ENCODE measurements around the gene KCNJ15. TPM values are rescaled to one million over a fixed set of nuclear protein-coding genes. Genes with fewer than 3 reads are reported as not detected.

KCNJ15 gene
- total and polyA plus RNA-seq, 10 of the 15 experiments (the other 5 are each of a cell fraction or from before 2014, with no cell fraction given) = 0.05 to 2.7 (median 0.33) TPM; not detected in 6

DNA sequence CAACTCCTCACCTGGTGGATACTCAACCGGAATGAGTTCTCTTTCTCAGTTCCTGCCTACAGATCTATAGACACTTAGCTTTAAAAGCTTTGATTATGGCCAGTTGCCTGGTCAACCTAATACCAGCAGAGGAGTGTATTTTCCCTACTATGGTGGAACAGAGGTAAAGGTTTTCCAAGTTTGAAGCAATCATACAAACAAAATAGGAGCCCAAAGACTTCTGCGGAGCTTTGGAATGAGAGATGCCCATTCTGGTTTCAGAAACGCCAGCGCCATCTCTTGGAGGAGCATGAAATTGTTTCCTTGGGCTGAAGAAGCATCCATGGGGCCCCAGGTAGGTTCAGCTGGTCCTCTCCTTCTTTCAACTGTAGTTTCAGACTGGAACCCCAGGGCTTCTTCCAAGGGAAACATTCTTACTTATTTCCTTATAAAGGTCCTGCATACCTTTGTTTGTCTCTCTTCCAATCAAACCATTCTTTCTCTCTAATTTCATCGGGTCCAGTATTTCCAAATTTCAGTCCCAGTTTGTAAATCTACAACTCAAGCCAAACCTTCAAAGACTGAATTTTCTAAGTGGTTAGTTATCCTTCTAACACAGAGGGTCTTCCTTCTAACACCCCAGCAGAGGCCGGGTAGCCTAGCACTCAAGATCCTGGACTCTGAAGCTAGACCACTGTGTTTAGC lies 95.9 kb downstream of the KCNJ15 start (continued):
- TF ChIP-seq SPI1 (IDR thresholded peaks at IDR 0.05; ENCODE audit: borderline replicate concordance, insufficient read depth, low read depth, low read length) (peak; percentile 31; the same call in 1 of the 2 replicates), KLF5 (IDR thresholded peaks at IDR 0.05; ENCODE audit: partially characterized antibody) (no peak), PAX8 (IDR thresholded peaks at IDR 0.05) (no peak), CEBPB (IDR thresholded peaks at IDR 0.05; ENCODE audit: borderline replicate concordance in 1 of 2, low read depth in 2 of 2, low read length in 2 of 2) (no peak), BRCA1 (IDR thresholded peaks at IDR 0.05; ENCODE audit: low read depth, low read length) (no peak), IKZF1 (conservative IDR thresholded peaks at IDR 0.05) (no peak), SMAD5 (IDR thresholded peaks at IDR 0.05; ENCODE audit: low read depth) (no peak)
- TF ChIP-seq, protein P1, sequence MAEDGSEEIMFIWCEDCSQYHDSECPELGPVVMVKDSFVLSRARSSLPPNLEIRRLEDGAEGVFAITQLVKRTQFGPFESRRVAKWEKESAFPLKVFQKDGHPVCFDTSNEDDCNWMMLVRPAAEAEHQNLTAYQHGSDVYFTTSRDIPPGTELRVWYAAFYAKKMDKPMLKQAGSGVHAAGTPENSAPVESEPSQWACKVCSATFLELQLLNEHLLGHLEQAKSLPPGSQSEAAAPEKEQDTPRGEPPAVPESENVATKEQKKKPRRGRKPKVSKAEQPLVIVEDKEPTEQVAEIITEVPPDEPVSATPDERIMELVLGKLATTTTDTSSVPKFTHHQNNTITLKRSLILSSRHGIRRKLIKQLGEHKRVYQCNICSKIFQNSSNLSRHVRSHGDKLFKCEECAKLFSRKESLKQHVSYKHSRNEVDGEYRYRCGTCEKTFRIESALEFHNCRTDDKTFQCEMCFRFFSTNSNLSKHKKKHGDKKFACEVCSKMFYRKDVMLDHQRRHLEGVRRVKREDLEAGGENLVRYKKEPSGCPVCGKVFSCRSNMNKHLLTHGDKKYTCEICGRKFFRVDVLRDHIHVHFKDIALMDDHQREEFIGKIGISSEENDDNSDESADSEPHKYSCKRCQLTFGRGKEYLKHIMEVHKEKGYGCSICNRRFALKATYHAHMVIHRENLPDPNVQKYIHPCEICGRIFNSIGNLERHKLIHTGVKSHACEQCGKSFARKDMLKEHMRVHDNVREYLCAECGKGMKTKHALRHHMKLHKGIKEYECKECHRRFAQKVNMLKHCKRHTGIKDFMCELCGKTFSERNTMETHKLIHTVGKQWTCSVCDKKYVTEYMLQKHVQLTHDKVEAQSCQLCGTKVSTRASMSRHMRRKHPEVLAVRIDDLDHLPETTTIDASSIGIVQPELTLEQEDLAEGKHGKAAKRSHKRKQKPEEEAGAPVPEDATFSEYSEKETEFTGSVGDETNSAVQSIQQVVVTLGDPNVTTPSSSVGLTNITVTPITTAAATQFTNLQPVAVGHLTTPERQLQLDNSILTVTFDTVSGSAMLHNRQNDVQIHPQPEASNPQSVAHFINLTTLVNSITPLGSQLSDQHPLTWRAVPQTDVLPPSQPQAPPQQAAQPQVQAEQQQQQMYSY (CRISPR knock-in tag; IDR thresholded peaks at IDR 0.05) = no peak
- TF ChIP-seq, protein P2, sequence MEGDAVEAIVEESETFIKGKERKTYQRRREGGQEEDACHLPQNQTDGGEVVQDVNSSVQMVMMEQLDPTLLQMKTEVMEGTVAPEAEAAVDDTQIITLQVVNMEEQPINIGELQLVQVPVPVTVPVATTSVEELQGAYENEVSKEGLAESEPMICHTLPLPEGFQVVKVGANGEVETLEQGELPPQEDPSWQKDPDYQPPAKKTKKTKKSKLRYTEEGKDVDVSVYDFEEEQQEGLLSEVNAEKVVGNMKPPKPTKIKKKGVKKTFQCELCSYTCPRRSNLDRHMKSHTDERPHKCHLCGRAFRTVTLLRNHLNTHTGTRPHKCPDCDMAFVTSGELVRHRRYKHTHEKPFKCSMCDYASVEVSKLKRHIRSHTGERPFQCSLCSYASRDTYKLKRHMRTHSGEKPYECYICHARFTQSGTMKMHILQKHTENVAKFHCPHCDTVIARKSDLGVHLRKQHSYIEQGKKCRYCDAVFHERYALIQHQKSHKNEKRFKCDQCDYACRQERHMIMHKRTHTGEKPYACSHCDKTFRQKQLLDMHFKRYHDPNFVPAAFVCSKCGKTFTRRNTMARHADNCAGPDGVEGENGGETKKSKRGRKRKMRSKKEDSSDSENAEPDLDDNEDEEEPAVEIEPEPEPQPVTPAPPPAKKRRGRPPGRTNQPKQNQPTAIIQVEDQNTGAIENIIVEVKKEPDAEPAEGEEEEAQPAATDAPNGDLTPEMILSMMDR (IDR thresholded peaks at IDR 0.05 in 2 of 3, conservative IDR thresholded peaks at IDR 0.05 in 1 of 3; ENCODE audit: control insufficient read depth in 2 of 3, extremely low read depth in 1 of 3, insufficient read depth in 1 of 3, low read depth in 3 of 3, low read length in 3 of 3) = peak; percentile 42 to 84 (median 73)
- TF ChIP-seq, protein P3, sequence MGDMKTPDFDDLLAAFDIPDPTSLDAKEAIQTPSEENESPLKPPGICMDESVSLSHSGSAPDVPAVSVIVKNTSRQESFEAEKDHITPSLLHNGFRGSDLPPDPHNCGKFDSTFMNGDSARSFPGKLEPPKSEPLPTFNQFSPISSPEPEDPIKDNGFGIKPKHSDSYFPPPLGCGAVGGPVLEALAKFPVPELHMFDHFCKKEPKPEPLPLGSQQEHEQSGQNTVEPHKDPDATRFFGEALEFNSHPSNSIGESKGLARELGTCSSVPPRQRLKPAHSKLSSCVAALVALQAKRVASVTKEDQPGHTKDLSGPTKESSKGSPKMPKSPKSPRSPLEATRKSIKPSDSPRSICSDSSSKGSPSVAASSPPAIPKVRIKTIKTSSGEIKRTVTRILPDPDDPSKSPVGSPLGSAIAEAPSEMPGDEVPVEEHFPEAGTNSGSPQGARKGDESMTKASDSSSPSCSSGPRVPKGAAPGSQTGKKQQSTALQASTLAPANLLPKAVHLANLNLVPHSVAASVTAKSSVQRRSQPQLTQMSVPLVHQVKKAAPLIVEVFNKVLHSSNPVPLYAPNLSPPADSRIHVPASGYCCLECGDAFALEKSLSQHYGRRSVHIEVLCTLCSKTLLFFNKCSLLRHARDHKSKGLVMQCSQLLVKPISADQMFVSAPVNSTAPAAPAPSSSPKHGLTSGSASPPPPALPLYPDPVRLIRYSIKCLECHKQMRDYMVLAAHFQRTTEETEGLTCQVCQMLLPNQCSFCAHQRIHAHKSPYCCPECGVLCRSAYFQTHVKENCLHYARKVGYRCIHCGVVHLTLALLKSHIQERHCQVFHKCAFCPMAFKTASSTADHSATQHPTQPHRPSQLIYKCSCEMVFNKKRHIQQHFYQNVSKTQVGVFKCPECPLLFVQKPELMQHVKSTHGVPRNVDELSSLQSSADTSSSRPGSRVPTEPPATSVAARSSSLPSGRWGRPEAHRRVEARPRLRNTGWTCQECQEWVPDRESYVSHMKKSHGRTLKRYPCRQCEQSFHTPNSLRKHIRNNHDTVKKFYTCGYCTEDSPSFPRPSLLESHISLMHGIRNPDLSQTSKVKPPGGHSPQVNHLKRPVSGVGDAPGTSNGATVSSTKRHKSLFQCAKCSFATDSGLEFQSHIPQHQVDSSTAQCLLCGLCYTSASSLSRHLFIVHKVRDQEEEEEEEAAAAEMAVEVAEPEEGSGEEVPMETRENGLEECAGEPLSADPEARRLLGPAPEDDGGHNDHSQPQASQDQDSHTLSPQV (IDR thresholded peaks at IDR 0.05) = 0 out of 2 replicates have a peak, but pooled peaks have one; percentile 23
- TF ChIP-seq, protein P4, sequence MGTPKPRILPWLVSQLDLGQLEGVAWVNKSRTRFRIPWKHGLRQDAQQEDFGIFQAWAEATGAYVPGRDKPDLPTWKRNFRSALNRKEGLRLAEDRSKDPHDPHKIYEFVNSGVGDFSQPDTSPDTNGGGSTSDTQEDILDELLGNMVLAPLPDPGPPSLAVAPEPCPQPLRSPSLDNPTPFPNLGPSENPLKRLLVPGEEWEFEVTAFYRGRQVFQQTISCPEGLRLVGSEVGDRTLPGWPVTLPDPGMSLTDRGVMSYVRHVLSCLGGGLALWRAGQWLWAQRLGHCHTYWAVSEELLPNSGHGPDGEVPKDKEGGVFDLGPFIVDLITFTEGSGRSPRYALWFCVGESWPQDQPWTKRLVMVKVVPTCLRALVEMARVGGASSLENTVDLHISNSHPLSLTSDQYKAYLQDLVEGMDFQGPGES (IDR thresholded peaks at IDR 0.05) = no peak
- TF ChIP-seq, protein P5, sequence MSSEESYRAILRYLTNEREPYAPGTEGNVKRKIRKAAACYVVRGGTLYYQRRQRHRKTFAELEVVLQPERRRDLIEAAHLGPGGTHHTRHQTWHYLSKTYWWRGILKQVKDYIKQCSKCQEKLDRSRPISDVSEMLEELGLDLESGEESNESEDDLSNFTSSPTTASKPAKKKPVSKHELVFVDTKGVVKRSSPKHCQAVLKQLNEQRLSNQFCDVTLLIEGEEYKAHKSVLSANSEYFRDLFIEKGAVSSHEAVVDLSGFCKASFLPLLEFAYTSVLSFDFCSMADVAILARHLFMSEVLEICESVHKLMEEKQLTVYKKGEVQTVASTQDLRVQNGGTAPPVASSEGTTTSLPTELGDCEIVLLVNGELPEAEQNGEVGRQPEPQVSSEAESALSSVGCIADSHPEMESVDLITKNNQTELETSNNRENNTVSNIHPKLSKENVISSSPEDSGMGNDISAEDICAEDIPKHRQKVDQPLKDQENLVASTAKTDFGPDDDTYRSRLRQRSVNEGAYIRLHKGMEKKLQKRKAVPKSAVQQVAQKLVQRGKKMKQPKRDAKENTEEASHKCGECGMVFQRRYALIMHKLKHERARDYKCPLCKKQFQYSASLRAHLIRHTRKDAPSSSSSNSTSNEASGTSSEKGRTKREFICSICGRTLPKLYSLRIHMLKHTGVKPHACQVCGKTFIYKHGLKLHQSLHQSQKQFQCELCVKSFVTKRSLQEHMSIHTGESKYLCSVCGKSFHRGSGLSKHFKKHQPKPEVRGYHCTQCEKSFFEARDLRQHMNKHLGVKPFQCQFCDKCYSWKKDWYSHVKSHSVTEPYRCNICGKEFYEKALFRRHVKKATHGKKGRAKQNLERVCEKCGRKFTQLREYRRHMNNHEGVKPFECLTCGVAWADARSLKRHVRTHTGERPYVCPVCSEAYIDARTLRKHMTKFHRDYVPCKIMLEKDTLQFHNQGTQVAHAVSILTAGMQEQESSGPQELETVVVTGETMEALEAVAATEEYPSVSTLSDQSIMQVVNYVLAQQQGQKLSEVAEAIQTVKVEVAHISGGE (CRISPR knock-in tag; IDR thresholded peaks at IDR 0.05) = no peak

Measured in GM12878 (cell line).